Hematopoietic multipotent progenitor cell treated with erythropoietin and hydrocortisone succinate and interleukin-3 and kit ligand, for 17 days (in vitro differentiated cells): ENCODE data around the gene RAB21.
"Not testable (repeated sequence)": the region's sequence is repeated elsewhere in the genome, so short reads cannot be mapped to it uniquely, and the experiment has no call there.

Experiments used
- DNase-seq: peaks from one replicate; pipeline ENCODE4 v3.0.0-alpha.2; 2015; ENCODE audit warnings: low spot score

Gene RAB21

GRCh38 chr12:71752891-71753290 lies 1.8 kb upstream of the RAB21 start:
- peak; percentile 23 for DNase-seq

- DNase-seq = peak; percentile 71
Measured at GRCh38 chr12:71755146-71755892, 656 bp downstream of the RAB21 start.

GRCh38 chr12:71756054-71756690 lies 1.5 kb downstream of the RAB21 start:
- DNase-seq = no peak

GRCh38 chr12:71759941-71760340 lies 5.3 kb downstream of the RAB21 start:
- DNase-seq = no peak

GRCh38 chr12:71760471-71760870 lies 5.8 kb downstream of the RAB21 start:
- no peak for DNase-seq

GRCh38 chr12:71761354-71761753 lies 6.7 kb downstream of the RAB21 start:
- not testable (repeated sequence) for DNase-seq

- no peak for DNase-seq
Measured at GRCh38 chr12:71763677-71764379, 9.2 kb downstream of the RAB21 start.

- DNase-seq = no peak
Measured at GRCh38 chr12:71764587-71765321, 10.1 kb downstream of the RAB21 start.

GRCh38 chr12:71766202-71766601 lies 11.5 kb downstream of the RAB21 start:
- no peak for DNase-seq

GRCh38 chr12:71767183-71767582 lies 12.5 kb downstream of the RAB21 start:
- DNase-seq = no peak

- no peak for DNase-seq
Measured at GRCh38 chr12:71768900-71769299, 14.2 kb downstream of the RAB21 start.

GRCh38 chr12:71771069-71771468 lies 16.4 kb downstream of the RAB21 start:
- DNase-seq = no peak

GRCh38 chr12:71772735-71773134 lies 18.1 kb downstream of the RAB21 start:
- DNase-seq = no peak

- DNase-seq = peak; percentile 76
Measured at GRCh38 chr12:71780237-71780822, 25.7 kb downstream of the RAB21 start.

GRCh38 chr12:71782017-71782416 lies 27.4 kb downstream of the RAB21 start:
- no peak for DNase-seq

GRCh38 chr12:71786829-71787228 lies 32.2 kb downstream of the RAB21 start:
- DNase-seq = no peak

GRCh38 chr12:71787580-71787979 lies 32.9 kb downstream of the RAB21 start:
- no peak for DNase-seq

- DNase-seq = no peak
Measured at GRCh38 chr12:71790331-71790730, 35.7 kb downstream of the RAB21 start.

- DNase-seq = no peak
Measured at GRCh38 chr12:71791473-71792150, 36.9 kb downstream of the RAB21 start.

GRCh38 chr12:71792599-71792998 lies 37.9 kb downstream of the RAB21 start:
- DNase-seq = no peak

GRCh38 chr12:71795901-71796300 lies 41.2 kb downstream of the RAB21 start:
- DNase-seq = no peak
